PC-9 (cell line): Measurements from ENCODE around the gene RAB11FIP5. TPM values are rescaled to one million over a fixed set of nuclear protein-coding genes. Genes with fewer than 3 reads are reported as not detected.

Experiments
- Bru-seq: library from RNA; stranded (reverse); fragments of 400-500 nt; gene quantifications from one replicate; lab custom pipeline; 2021; lab: Mats Ljungman, UMichigan
- BruChase-seq, 2 experiments: library from RNA; stranded (reverse); fragments of 400-500 nt; gene quantifications; one replicate each; lab custom pipeline; 2021; lab: Mats Ljungman, UMichigan
- BruUV-seq: library from RNA; stranded (reverse); fragments of 400-500 nt; replicated peaks from 2 replicates; lab custom pipeline; 2021; lab: Mats Ljungman, UMichigan
- CTCF ChIA-PET: fragments of 300-600 bp; sonication (Branson Sonifier 250); formaldehyde crosslinking; loops from one replicate; lab custom pipeline; 2022; ENCODE audit warnings: antibody characterized with exemption; lab: Charles Lee
- POLR2A ChIA-PET: fragments of 300-600 bp; sonication (Branson Sonifier 250); formaldehyde crosslinking; loops from one replicate; lab custom pipeline; 2022; ENCODE audit warnings: antibody characterized with exemption; ENCODE audit not compliant: unreplicated experiment; lab: Charles Lee
- DNase-seq, 2 experiments: peaks; one replicate each; pipeline versions ENCODE4 v3.0.0 to v3.0.0-alpha.2; 2015 to 2022; ENCODE audit warnings: mixed read lengths in 1 of 2
- H2AFZ ChIP-seq: fragments of 200-600 bp; sonication (generic); 2 replicates; pipeline ENCODE4 v1.8.1; 2017; ENCODE audit warnings: antibody characterized with exemption
- H3F3A ChIP-seq: fragments of 200-600 bp; sonication (generic); 2 replicates; pipeline ENCODE4 v1.8.1; 2017; ENCODE audit warnings: antibody characterized with exemption, mild to moderate bottlenecking, low read depth; ENCODE audit not compliant: insufficient read depth
- H3K27ac ChIP-seq: fragments of 200-600 bp; sonication (generic); 2 replicates; pipeline ENCODE4 v1.6.1; 2016; ENCODE audit warnings: mixed run types
- H3K27me3 ChIP-seq: fragments of 200-600 bp; sonication (generic); 2 replicates; pipeline ENCODE4 v1.6.1; 2016; ENCODE audit warnings: low read depth, mixed run types; ENCODE audit not compliant: insufficient read depth
- H3K36me3 ChIP-seq: fragments of 200-600 bp; sonication (generic); 2 replicates; pipeline ENCODE4 v1.6.1; 2016; ENCODE audit warnings: low read depth, mixed run types
- H3K4me1 ChIP-seq: fragments of 200-600 bp; sonication (generic); replicated peaks from 2 replicates; pipeline ENCODE4 v1.6.1; 2016; ENCODE audit warnings: mixed run types; ENCODE audit not compliant: insufficient read depth
- H3K4me2 ChIP-seq: fragments of 200-600 bp; sonication (generic); 2 replicates; pipeline ENCODE4 v1.6.1; 2017; ENCODE audit warnings: mixed run types
- H3K4me3 ChIP-seq: fragments of 200-600 bp; sonication (generic); 2 replicates; pipeline ENCODE4 v1.6.1; 2016; ENCODE audit warnings: mixed run types
- H3K79me2 ChIP-seq: fragments of 200-600 bp; sonication (generic); 2 replicates; pipeline ENCODE4 v1.6.1; 2017; ENCODE audit warnings: low read depth, mixed run types
- H3K9me2 ChIP-seq: fragments of 200-600 bp; sonication (generic); 2 replicates; pipeline ENCODE4 v1.8.1; 2017; ENCODE audit warnings: mild to moderate bottlenecking; ENCODE audit not compliant: insufficient read depth
- H3K9me3 ChIP-seq: fragments of 200-600 bp; sonication (generic); 2 replicates; pipeline ENCODE4 v1.8.1; 2016; ENCODE audit warnings: low read depth; ENCODE audit not compliant: insufficient read depth
- H4K20me1 ChIP-seq: fragments of 200-600 bp; sonication (generic); 2 replicates; pipeline ENCODE4 v1.8.1; 2017; ENCODE audit not compliant: insufficient read depth
- EZH2 ChIP-seq: fragments of 200-600 bp; sonication (generic); IDR thresholded peaks from 2 replicates; pipeline ENCODE4 v1.8.0; 2017; ENCODE audit warnings: antibody characterized with exemption, low read depth
- intact Hi-C: fragments of 100-400 bp; cut with micrococcal nuclease; formaldehyde crosslinking; loops from one replicate; pipeline ENCODE4 v1.10.0; 2022; ENCODE audit not compliant: unreplicated experiment
- long read RNA-seq: library from polyadenylated mRNA; stranded (forward); transcript quantifications from one replicate; pipeline ENCODE4 v2.0.0, GENCODE V29; 2022
- total RNA-seq: library from RNA; stranded (reverse); gene quantifications from 2 replicates; pipeline ENCODE4 v1.2.3, GENCODE V29; 2021
- TF ChIP-seq, protein P1 (sequence below): fragments of 200-600 bp; sonication (generic); conservative IDR thresholded peaks from 2 replicates; pipeline ENCODE4 v1.6.1; 2017; ENCODE audit warnings: mixed run types, antibody characterized with exemption, mild to moderate bottlenecking, moderate library complexity

The RAB11FIP5 gene, protein sequence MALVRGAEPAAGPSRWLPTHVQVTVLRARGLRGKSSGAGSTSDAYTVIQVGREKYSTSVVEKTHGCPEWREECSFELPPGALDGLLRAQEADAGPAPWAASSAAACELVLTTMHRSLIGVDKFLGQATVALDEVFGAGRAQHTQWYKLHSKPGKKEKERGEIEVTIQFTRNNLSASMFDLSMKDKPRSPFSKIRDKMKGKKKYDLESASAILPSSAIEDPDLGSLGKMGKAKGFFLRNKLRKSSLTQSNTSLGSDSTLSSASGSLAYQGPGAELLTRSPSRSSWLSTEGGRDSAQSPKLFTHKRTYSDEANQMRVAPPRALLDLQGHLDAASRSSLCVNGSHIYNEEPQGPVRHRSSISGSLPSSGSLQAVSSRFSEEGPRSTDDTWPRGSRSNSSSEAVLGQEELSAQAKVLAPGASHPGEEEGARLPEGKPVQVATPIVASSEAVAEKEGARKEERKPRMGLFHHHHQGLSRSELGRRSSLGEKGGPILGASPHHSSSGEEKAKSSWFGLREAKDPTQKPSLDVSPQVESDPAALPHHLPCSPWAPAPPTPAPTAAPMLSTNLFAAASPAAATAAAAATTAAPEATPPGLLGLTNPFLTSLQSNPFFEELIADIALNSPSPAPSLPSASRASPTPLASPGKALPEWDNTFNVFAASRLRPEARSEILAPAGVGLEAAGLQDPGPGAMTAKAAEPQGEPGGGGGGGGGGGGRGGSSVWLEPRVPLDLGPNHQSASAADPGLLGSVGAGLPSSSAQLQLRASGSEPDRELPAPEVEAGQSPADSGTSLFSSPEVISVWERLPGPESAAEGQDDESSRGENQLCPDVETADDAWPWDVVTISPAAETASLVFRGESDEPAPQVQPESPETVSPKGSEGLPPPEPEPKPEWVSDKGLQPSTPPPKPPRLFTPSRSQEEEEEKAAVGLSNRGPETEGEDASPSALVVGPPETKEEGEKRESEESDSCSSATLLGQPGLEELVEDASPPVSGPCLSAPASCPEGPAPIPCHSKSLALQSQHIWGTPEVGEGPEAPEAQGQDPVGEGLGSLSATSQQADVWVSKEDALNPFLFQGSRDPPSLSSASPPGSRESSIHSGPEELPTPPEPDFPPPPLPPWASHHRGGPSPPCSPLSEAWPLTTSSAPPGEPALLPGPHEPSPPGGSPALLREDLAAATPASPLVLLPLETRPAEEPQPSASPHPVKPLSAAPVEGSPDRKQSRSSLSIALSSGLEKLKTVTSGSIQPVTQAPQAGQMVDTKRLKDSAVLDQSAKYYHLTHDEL (N-terminal part only)
- 24.4 and 25.0 TPM in 2 replicates for total RNA-seq
- percentile 56 among the genes with signal in this experiment for Bru-seq, nascent RNA
- BruChase-seq, experiment 1, labeled RNA remaining after a 2-hour chase: percentile 63 among the genes with signal in this experiment
- percentile 68 among the genes with signal in this experiment for BruChase-seq, experiment 2, labeled RNA remaining after a 6-hour chase
- long read RNA-seq, full-length matches to known transcripts: 13 of 29 reads
- long read RNA-seq, partial matches to known transcripts: 7 of 29 reads
- long read RNA-seq, other reads (novel, unspliced or antisense): 9 of 29 reads

DNA sequence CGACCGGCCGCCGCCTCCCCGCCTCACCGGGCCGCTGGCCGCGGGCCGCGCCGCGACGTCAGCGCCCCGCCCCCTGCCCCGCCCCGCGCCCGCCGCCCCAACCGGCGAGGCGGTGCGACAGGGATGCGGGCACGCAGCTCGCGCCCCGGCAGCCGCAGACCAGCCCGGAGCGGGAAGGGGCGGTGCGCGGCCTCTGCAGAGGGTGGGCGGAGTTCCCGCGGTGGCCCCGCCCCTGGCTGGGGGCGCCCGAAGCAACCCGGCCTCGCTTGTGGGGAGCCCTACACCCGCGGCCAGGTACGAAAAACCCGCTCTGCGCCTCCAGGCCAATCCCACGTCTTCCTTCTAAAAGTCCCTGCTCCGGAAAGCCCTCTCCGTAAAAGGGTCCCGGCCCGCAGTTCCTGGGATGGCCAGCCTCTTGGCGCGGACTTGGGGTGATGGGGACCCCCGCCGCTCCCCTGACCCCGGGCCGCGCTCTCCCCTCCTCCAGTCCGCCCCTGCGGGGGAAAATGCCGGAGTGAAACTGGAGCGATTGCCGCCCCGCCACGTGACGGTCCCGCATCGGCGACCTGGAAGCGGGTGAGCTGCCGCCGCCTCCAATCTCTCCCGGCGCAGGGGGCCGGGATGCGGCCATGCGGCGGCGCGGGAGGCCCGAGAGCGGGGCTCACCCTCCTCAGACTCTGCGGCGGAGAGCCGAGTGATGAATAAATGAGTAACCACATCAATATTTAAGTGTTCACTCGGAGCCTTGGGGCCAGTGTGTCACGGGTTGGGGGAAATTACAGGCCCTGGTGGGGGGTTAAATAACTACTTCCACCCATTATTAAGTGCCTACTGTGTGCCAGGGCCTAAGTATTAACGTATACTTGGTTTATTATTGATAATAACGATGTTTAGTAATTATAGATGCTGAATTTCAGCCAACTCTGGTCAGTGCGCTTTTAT, at the start of gene RAB11FIP5:
RAB11FIP5 (minus strand) TSS at position 36 of the 942 bp plus-strand sequence. CDS start 171 bp downstream, outside the sequence.
- POLR2A ChIA-PET: no interaction called here

DNA sequence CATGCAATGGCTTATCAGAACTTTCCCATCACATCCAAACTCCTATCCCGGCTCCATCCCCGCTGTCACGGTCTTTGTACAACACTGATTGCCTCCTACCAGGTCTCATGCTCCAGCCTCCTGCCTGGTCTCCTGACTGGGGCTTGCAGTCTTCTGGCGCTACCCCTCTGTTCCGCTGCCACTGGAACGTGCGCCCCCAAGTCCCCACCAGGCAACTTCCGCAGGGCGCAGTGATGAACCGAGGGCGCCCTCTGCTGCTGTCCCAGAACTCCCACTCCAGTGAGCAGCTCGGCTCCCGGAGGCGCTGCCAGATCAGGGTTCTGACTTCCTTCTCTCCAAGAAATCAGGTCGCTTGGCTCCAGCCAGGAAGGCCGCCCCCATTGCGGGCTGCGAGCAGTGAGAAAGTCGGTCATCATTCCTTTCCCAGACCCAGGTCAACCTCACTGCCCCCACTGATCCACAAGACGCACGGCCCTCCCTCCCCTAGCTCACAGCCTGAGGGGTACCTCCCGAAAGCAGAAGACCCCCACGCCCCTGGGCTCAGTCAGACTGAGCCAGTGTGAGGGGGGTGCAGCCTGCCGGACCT, 43.9 kb upstream of the RAB11FIP5 start:
- POLR2A ChIA-PET: interaction anchor here (0.7 kb wide), 1 partner anchor 70 kb away, joined by 3 read pairs; no protein-coding TSS in a partner anchor
- intact Hi-C loops: loop anchor here (1.0 kb wide), 1 partner anchor 71 kb away; no protein-coding TSS in a partner anchor

More for the DNA sequence above, at the start of gene RAB11FIP5:
- Histone ChIP-seq H3K36me3 (no peaks in the 10 kb centered on the region), H3F3A (peaks cover 31% of the 10 kb centered on the region), H3K4me1 (peaks cover 20% of the 10 kb centered on the region), H3K4me2 (peak within 1 kb of the TSS; percentile 98), H4K20me1 (no peaks in the 10 kb centered on the region), H2AFZ (peak within 1 kb of the TSS; percentile 100), H3K4me3 (peak within 1 kb of the TSS; percentile 96), H3K27ac (peak within 1 kb of the TSS; percentile 75), H3K27me3 (no peaks in the 10 kb centered on the region), H3K9me2 (no peaks in the 10 kb centered on the region), H3K9me3 (no peaks in the 10 kb centered on the region), H3K79me2 (peaks cover 41% of the 10 kb centered on the region)
- TF ChIP-seq EZH2: no peak
- intact Hi-C loops: no loop called here
- DNase-seq: peak; percentile 73 to 88
- CTCF ChIA-PET: interaction anchor here (0.5 to 0.6 kb wide), 2 partner anchors 50 to 62 kb away, joined by 3 to 4 read pairs; no protein-coding TSS in a partner anchor
- TSS peak; percentile 80 for BruUV-seq

More for the DNA sequence above, 43.9 kb upstream of the RAB11FIP5 start:
- peak in 1 of 2 experiments; percentile 34 for DNase-seq
- no peaks in the 10 kb centered on the region for H3K79me2 ChIP-seq
- H4K20me1 ChIP-seq: no peaks in the 10 kb centered on the region
- no peaks in the 10 kb centered on the region for H3K36me3 ChIP-seq
- peaks cover 23% of the 10 kb centered on the region for H3K27me3 ChIP-seq
- no peaks in the 10 kb centered on the region for H3K9me2 ChIP-seq
- BruUV-seq: no TSS peak
- H3K4me2 ChIP-seq: no peak overlapping the region
- no peak overlapping the region for H3K4me3 ChIP-seq
- H3K9me3 ChIP-seq: no peaks in the 10 kb centered on the region
- CTCF ChIA-PET: interaction anchor here (0.6 to 1.0 kb wide), 3 partner anchors 45 to 264 kb away, joined by 3 to 5 read pairs (median 4); no protein-coding TSS in a partner anchor
- no peak overlapping the region for H3K27ac ChIP-seq
- H2AFZ ChIP-seq: no peak overlapping the region
- TF ChIP-seq EZH2: no peak
- TF ChIP-seq, protein P1, sequence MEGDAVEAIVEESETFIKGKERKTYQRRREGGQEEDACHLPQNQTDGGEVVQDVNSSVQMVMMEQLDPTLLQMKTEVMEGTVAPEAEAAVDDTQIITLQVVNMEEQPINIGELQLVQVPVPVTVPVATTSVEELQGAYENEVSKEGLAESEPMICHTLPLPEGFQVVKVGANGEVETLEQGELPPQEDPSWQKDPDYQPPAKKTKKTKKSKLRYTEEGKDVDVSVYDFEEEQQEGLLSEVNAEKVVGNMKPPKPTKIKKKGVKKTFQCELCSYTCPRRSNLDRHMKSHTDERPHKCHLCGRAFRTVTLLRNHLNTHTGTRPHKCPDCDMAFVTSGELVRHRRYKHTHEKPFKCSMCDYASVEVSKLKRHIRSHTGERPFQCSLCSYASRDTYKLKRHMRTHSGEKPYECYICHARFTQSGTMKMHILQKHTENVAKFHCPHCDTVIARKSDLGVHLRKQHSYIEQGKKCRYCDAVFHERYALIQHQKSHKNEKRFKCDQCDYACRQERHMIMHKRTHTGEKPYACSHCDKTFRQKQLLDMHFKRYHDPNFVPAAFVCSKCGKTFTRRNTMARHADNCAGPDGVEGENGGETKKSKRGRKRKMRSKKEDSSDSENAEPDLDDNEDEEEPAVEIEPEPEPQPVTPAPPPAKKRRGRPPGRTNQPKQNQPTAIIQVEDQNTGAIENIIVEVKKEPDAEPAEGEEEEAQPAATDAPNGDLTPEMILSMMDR: peak; percentile 56
- H3K4me1 ChIP-seq: no peaks in the 10 kb centered on the region
- H3F3A ChIP-seq: no peaks in the 10 kb centered on the region
